GM19043 (cell line): Measurements from ENCODE around the gene SBF1.
"Not testable (repeated sequence)": the region's sequence is repeated elsewhere in the genome, so short reads cannot be mapped to it uniquely, and the experiment has no call there.

Experiments used
- ATAC-seq: cut with Tn5 transposase; IDR thresholded peaks from one replicate; pipeline ENCODE4 v1.9.1; 2021; ENCODE audit warnings: low read depth; ENCODE audit not compliant: unreplicated experiment

The SBF1 gene

GRCh38 chr22:50403701-50404101 lies 71.1 kb downstream of the SBF1 start:
- ATAC-seq: no peak

- ATAC-seq: no peak
Observed at GRCh38 chr22:50401907-50402306, 72.9 kb downstream of the SBF1 start.

GRCh38 chr22:50400931-50401330 lies 73.9 kb downstream of the SBF1 start:
- ATAC-seq: no peak

GRCh38 chr22:50400406-50400805 lies 74.4 kb downstream of the SBF1 start:
- ATAC-seq: no peak

- ATAC-seq: no peak
Observed at GRCh38 chr22:50399751-50400331, 75.0 kb downstream of the SBF1 start.

GRCh38 chr22:50398831-50399648 lies 75.8 kb downstream of the SBF1 start:
- no peak for ATAC-seq

- ATAC-seq: not testable (repeated sequence)
Observed at GRCh38 chr22:50397371-50398060, 77.3 kb downstream of the SBF1 start.

- ATAC-seq: no peak
Observed at GRCh38 chr22:50396751-50397370, 78.0 kb downstream of the SBF1 start.
